Neural cell (in vitro differentiated cells): ENCODE measurements around the gene SLC16A10. TPM values are rescaled to one million over a fixed set of nuclear protein-coding genes. Genes with fewer than 3 reads are reported as not detected.

Experiments used
- H2AFZ ChIP-seq: fragments of 200-600, 300-800 bp; sonication (generic), shearing (Covaris generic); 2 replicates; pipeline ENCODE4 v1.6.0; 2014; ENCODE audit warnings: low read depth, mild to moderate bottlenecking, antibody characterized with exemption, low read length, moderate library complexity
- H3F3A ChIP-seq: fragments of 200-600 bp; shearing (Covaris generic); 2 replicates; pipeline ENCODE4 v1.6.1; 2016; ENCODE audit warnings: mild to moderate bottlenecking, moderate library complexity, mixed read lengths, antibody characterized with exemption, low read length; ENCODE audit not compliant: insufficient read depth, poor library complexity, severe bottlenecking
- H3K27ac ChIP-seq: fragments of 200-600, 300-800 bp; sonication (generic), shearing (Covaris generic); 2 replicates; pipeline ENCODE4 v1.5.1; 2014; ENCODE audit warnings: mild to moderate bottlenecking, low read length, moderate library complexity
- H3K27me3 ChIP-seq: fragments of 300-800, 200-600 bp; sonication (generic), shearing (Covaris generic); 2 replicates; pipeline ENCODE4 v1.6.0; 2014; ENCODE audit warnings: mild to moderate bottlenecking, low read depth, low read length, moderate library complexity; ENCODE audit not compliant: insufficient read depth
- H3K36me3 ChIP-seq: fragments of 300-800, 200-600 bp; sonication (generic), shearing (Covaris generic); 2 replicates; pipeline ENCODE4 v1.5.1; 2014; ENCODE audit warnings: mild to moderate bottlenecking, antibody characterized with exemption, low read length, moderate library complexity; ENCODE audit not compliant: insufficient read depth
- H3K4me2 ChIP-seq: fragments of 300-800, 200-600 bp; sonication (generic), shearing (Covaris generic); 2 replicates; pipeline ENCODE4 v1.6.0; 2014; ENCODE audit warnings: mild to moderate bottlenecking, low read length
- H3K4me3 ChIP-seq: fragments of 300-800, 200-600 bp; sonication (generic), shearing (Covaris generic); 2 replicates; pipeline ENCODE4 v1.5.1; 2014; ENCODE audit warnings: mild to moderate bottlenecking, low read length, moderate library complexity
- H3K79me2 ChIP-seq: fragments of 200-600 bp; shearing (Covaris generic); replicated peaks from 2 replicates; pipeline ENCODE4 v1.6.0; 2014; ENCODE audit warnings: mild to moderate bottlenecking, low read length, moderate library complexity; ENCODE audit not compliant: insufficient read depth
- H3K9ac ChIP-seq: fragments of 300-800, 200-600 bp; sonication (generic), shearing (Covaris generic); 2 replicates; pipeline ENCODE4 v1.6.1; 2016; ENCODE audit warnings: mild to moderate bottlenecking, low read length, mixed read lengths
- H3K9me2 ChIP-seq: fragments of 200-600 bp; shearing (Covaris generic); 2 replicates; pipeline ENCODE4 v1.6.1; 2016; ENCODE audit warnings: mild to moderate bottlenecking, low read length, mixed read lengths; ENCODE audit not compliant: insufficient read depth
- H3K9me3 ChIP-seq: fragments of 200-600, 300-800 bp; sonication (generic), shearing (Covaris generic); 2 replicates; pipeline ENCODE4 v1.6.1; 2016; ENCODE audit warnings: mild to moderate bottlenecking, mixed run types, low read length, moderate library complexity, mixed read lengths
- H4K20me1 ChIP-seq: fragments of 200-600 bp; shearing (Covaris generic); 2 replicates; pipeline ENCODE4 v1.6.1; 2016; ENCODE audit warnings: mild to moderate bottlenecking, mixed run types; ENCODE audit not compliant: insufficient read depth
- CTCF ChIP-seq: fragments of 450-650 bp; IDR thresholded peaks from 2 replicates; pipeline ENCODE4 v1.5.1; 2014; ENCODE audit warnings: antibody characterized with exemption, mild to moderate bottlenecking, moderate library complexity; ENCODE audit not compliant: poor library complexity, severe bottlenecking
- EP300 ChIP-seq: fragments of 450-650 bp; conservative IDR thresholded peaks from 2 replicates; pipeline ENCODE4 v1.6.1; 2014; ENCODE audit warnings: antibody characterized with exemption, mild to moderate bottlenecking, moderate library complexity; ENCODE audit not compliant: poor library complexity, severe bottlenecking
- EZH2 ChIP-seq: fragments of 200-600, 300-800 bp; shearing (Covaris generic), sonication (generic); IDR thresholded peaks from 2 replicates; pipeline ENCODE4 v1.6.1; 2014; ENCODE audit warnings: antibody characterized with exemption, low read length, borderline replicate concordance, mild to moderate bottlenecking; ENCODE audit not compliant: insufficient read depth, poor library complexity, severe bottlenecking
- MXI1 ChIP-seq: fragments of 450-650 bp; conservative IDR thresholded peaks from 2 replicates; pipeline ENCODE4 v1.6.1; 2014; ENCODE audit warnings: antibody characterized with exemption, mild to moderate bottlenecking; ENCODE audit not compliant: poor library complexity, severe bottlenecking
- POLR2AphosphoS5 ChIP-seq: IDR thresholded peaks from 2 replicates; pipeline ENCODE4 v1.6.1; 2012
- RAD21 ChIP-seq: fragments of 450-650 bp; conservative IDR thresholded peaks from 2 replicates; pipeline ENCODE4 v1.6.1; 2014; ENCODE audit warnings: antibody characterized with exemption, mild to moderate bottlenecking, moderate library complexity
- REST ChIP-seq: IDR thresholded peaks from 2 replicates; pipeline ENCODE4 v1.6.1; 2012; ENCODE audit warnings: borderline replicate concordance
- SMC3 ChIP-seq: fragments of 450-650 bp; conservative IDR thresholded peaks from 2 replicates; pipeline ENCODE4 v1.6.1; 2014; ENCODE audit warnings: antibody characterized with exemption, mild to moderate bottlenecking, moderate library complexity; ENCODE audit not compliant: poor library complexity
- TAF1 ChIP-seq: IDR thresholded peaks from 2 replicates; pipeline ENCODE4 v1.6.1; 2012; ENCODE audit warnings: low read depth
- polyA plus RNA-seq: library from polyadenylated mRNA; depleted of rRNA; stranded (reverse); fragments of >200 nt; gene quantifications from 2 replicates; pipeline ENCODE4 v1.2.3, GENCODE V29; 2014

The SLC16A10 gene
- polyA plus RNA-seq, 1 donor from 2014 or later = 1.5 TPM

- Histone ChIP-seq H3K36me3 (no peaks in the 10 kb centered on the region), H2AFZ (no peak overlapping the region), H3K9me2 (no peaks in the 10 kb centered on the region), H3K9ac (peak overlapping the region; percentile 7), H3K79me2 (no peaks in the 10 kb centered on the region), H3K4me3 (peak overlapping the region; percentile 90), H4K20me1 (no peaks in the 10 kb centered on the region), H3K9me3 (no peaks in the 10 kb centered on the region), H3F3A (no peaks in the 10 kb centered on the region), H3K27me3 (peaks cover 19% of the 10 kb centered on the region), H3K4me2 (peak overlapping the region; percentile 42), H3K27ac (no peak overlapping the region)
- TF ChIP-seq EP300 (no peak), CTCF (no peak), EZH2 (no peak), MXI1 (no peak), RAD21 (no peak), POLR2AphosphoS5 (no peak), REST (no peak), SMC3 (no peak)
Observed at GRCh38 chr6:111088668-111089003, 1.3 kb downstream of the SLC16A10 start.

- no peaks in the 10 kb centered on the region for H3F3A ChIP-seq
- H3K9ac ChIP-seq = no peak overlapping the region
- peaks cover 19% of the 10 kb centered on the region for H3K27me3 ChIP-seq
- H3K4me3 ChIP-seq = no peak overlapping the region
- H4K20me1 ChIP-seq = no peaks in the 10 kb centered on the region
- no peak overlapping the region for H2AFZ ChIP-seq
- no peak overlapping the region for H3K27ac ChIP-seq
- H3K4me2 ChIP-seq = no peak overlapping the region
- H3K9me3 ChIP-seq = no peaks in the 10 kb centered on the region
- no peaks in the 10 kb centered on the region for H3K9me2 ChIP-seq
- no peaks in the 10 kb centered on the region for H3K36me3 ChIP-seq
- H3K79me2 ChIP-seq = no peaks in the 10 kb centered on the region
- TF ChIP-seq RAD21 (no peak), TAF1 (no peak), EP300 (no peak), EZH2 (no peak), POLR2AphosphoS5 (no peak), CTCF (no peak), REST (no peak)
Observed at GRCh38 chr6:111090766-111091165, 3.5 kb downstream of the SLC16A10 start.
